K562 (cell line): ENCODE results near the gene ZNF740. TPM values are rescaled to one million over a fixed set of nuclear protein-coding genes. Genes with fewer than 3 reads are reported as not detected.

Source experiments
- ATAC-seq: fragments of 200-7000 bp; cut with Tn5 transposase; 3 replicates; pipeline ENCODE4 v1.9.1; 2020; ENCODE audit warnings: moderate library complexity
- BruUV-seq: library from RNA; stranded (reverse); fragments of 400-500 nt; replicated peaks from 2 replicates; lab custom pipeline; 2021; lab: Mats Ljungman, UMichigan
- CTCF ChIA-PET: fragments of 300-600 bp; formaldehyde crosslinking; extraction: SDS; loops from one replicate; lab custom pipeline; 2021; ENCODE audit warnings: low intra/inter-chr PET ratio; lab: Yijun Ruan, JAX
- POLR2A ChIA-PET: fragments of 300-600, 350-650 bp; sonication (Branson Sonifier 250); formaldehyde crosslinking; extraction: SDS; loops from one replicate; lab custom pipeline; 2021; ENCODE audit warnings: antibody characterized with exemption, inconsistent platforms; lab: Yijun Ruan, JAX
- DNase-seq, 4 experiments: peaks; one replicate each; pipeline versions ENCODE4 v3.0.0 to v3.0.0-alpha.2; 2011 to 2018; ENCODE audit warnings: low spot score in 3 of 4, mixed read lengths in 3 of 4; ENCODE audit errors: extremely low read depth in 1 of 4
- FAIRE-seq: peaks from 2 replicates; lab custom pipeline; 2011; peaks lifted over from hg19 to GRCh38; lab: Jason Lieb, UNC
- H2AFZ ChIP-seq: 2 replicates; pipeline ENCODE4 v1.6.0; 2011; ENCODE audit warnings: low read depth, low read length, control low read depth, inconsistent platforms
- H3K27ac ChIP-seq: fragments of 200-600 bp; 3 replicates; pipeline ENCODE4 v1.8.0; 2011; ENCODE audit warnings: low read depth, mild to moderate bottlenecking, control low read depth, inconsistent platforms, low read length, moderate library complexity, mixed read lengths; ENCODE audit errors: extremely low read depth
- H3K27me3 ChIP-seq, 2 experiments: fragments of 300-600 bp in 1 of 2; 2 replicates in 1 of 2; 3 replicates in 1 of 2; pipeline versions ENCODE4 v1.6.0 to v1.8.0; 2011; ENCODE audit warnings: inconsistent platforms in 2 of 2, low read length in 2 of 2, mild to moderate bottlenecking in 1 of 2, mixed read lengths in 1 of 2, moderate library complexity in 1 of 2; ENCODE audit not compliant: control insufficient read depth in 2 of 2, insufficient read depth in 2 of 2
- H3K36me3 ChIP-seq: fragments of 300-600 bp; 3 replicates; pipeline ENCODE4 v1.8.0; 2011; ENCODE audit warnings: mild to moderate bottlenecking, low read length, inconsistent platforms; ENCODE audit not compliant: control insufficient read depth, insufficient read depth
- H3K4me1 ChIP-seq, 2 experiments: fragments of 200-600 bp in 1 of 2; replicated peaks in 1 of 2; 2 replicates in 1 of 2; 3 replicates in 1 of 2; pipeline versions ENCODE4 v1.5.1 to v1.8.0; 2011; ENCODE audit warnings: inconsistent platforms in 2 of 2, low read length in 2 of 2, mild to moderate bottlenecking in 1 of 2, mixed read lengths in 1 of 2, moderate library complexity in 1 of 2; ENCODE audit not compliant: control insufficient read depth in 2 of 2, insufficient read depth in 2 of 2
- H3K4me2 ChIP-seq: 2 replicates; pipeline ENCODE4 v1.6.1; 2011; ENCODE audit warnings: low read length, control low read depth, inconsistent platforms, mixed read lengths; ENCODE audit not compliant: insufficient read depth
- H3K4me3 ChIP-seq: fragments of 200-600 bp; sonication (generic), shearing (Covaris generic); 2 replicates; pipeline ENCODE4 v1.5.1; 2016; ENCODE audit warnings: control low read depth, inconsistent platforms
- H3K79me2 ChIP-seq: fragments of 200-600 bp; 3 replicates; pipeline ENCODE4 v1.8.0; 2011; ENCODE audit warnings: low read length, inconsistent platforms; ENCODE audit not compliant: control insufficient read depth, insufficient read depth
- H3K9ac ChIP-seq, 2 experiments: 2 replicates each; pipeline versions ENCODE4 v1.6.0 to v1.6.1; 2011; ENCODE audit warnings: low read depth in 2 of 2, low read length in 2 of 2, control low read depth in 1 of 2, inconsistent platforms in 1 of 2, mild to moderate bottlenecking in 1 of 2, mixed read lengths in 1 of 2; ENCODE audit not compliant: insufficient read depth in 1 of 2
- H3K9me1 ChIP-seq: one replicate; pipeline ENCODE4 v1.6.0; 2011; ENCODE audit warnings: inconsistent platforms, mild to moderate bottlenecking, low read length, moderate library complexity; ENCODE audit not compliant: control insufficient read depth, insufficient read depth
- H3K9me3 ChIP-seq: replicated peaks from 2 replicates; pipeline ENCODE4 v1.5.1; 2011; ENCODE audit warnings: low read depth, low read length, inconsistent platforms; ENCODE audit not compliant: control insufficient read depth, insufficient read depth
- H4K20me1 ChIP-seq: replicated peaks from 2 replicates; pipeline ENCODE4 v1.6.1; 2011; ENCODE audit warnings: low read length, inconsistent platforms, mixed read lengths; ENCODE audit not compliant: control insufficient read depth, insufficient read depth
- CEBPG ChIP-seq, 3 experiments: fragments of 200-800 bp in 1 of 3; sonication (Bioruptor generic) in 1 of 3; sonication (generic) in 1 of 3; formaldehyde crosslinking in 1 of 3; IDR thresholded peaks in 2 of 3; conservative IDR thresholded peaks in 1 of 3; 2 replicates each; pipeline versions ENCODE4 v1.6.1 to v1.8.0; 2016 to 2022; ENCODE audit warnings: missing compliant biosample characterization in 2 of 3, missing genetic modification characterization in 2 of 3, mild to moderate bottlenecking in 1 of 3, missing genetic modification reagents in 1 of 3
- POLR2H ChIP-seq: IDR thresholded peaks from 2 replicates; pipeline ENCODE4 v1.6.1; 2016; ENCODE audit warnings: missing genetic modification characterization, low read depth, mild to moderate bottlenecking, control low read depth, missing compliant biosample characterization, moderate library complexity
- SPI1 ChIP-seq: IDR thresholded peaks from 2 replicates; pipeline ENCODE4 v1.6.1; 2011; ENCODE audit warnings: low read depth, low read length, control low read depth, borderline replicate concordance
- ZFP30 ChIP-seq: fragments of 250-450 bp; sonication (Bioruptor Pico); IDR thresholded peaks from 2 replicates; pipeline ENCODE4 v1.8.0; 2022; ENCODE audit warnings: moderate library complexity, mild to moderate bottlenecking, inconsistent platforms, borderline replicate concordance
- WGBS: fragments of 100-300 bp; shearing (Covaris generic); methylation state at CpG from one replicate; pipeline ENCODE4 v1.1.6; 2016; ENCODE audit warnings: low coverage, mixed read lengths; ENCODE audit not compliant: insufficient coverage; ENCODE audit errors: missing lambda C conversion rate; 5-methylcytosine and 5-hydroxymethylcytosine counted together
- in situ Hi-C: fragments of 300-500 bp; cut with MboI; formaldehyde crosslinking; loops from 4 replicates; pipeline ENCODE4 v1.15.0; 2018; ENCODE audit warnings: inconsistent platforms, mixed read lengths
- intact Hi-C: fragments of 100-400 bp; cut with micrococcal nuclease; formaldehyde crosslinking; loops from 2 replicates; pipeline ENCODE4 v1.14.2; 2022
- polyA plus RNA-seq, 8 experiments: library from polyadenylated mRNA; depleted of rRNA in 4 of 8; stranded (reverse) in 5 of 8; unstranded in 3 of 8; fragments of >200 nt; fragmentation: Nextera tagmentation in 2 of 8; fragmentation: Illumina TruSeq in 1 of 8; extraction: Ambion mirVana in 2 of 8; extraction: Trizol in 1 of 8; gene quantifications; 2 replicates each; pipeline versions ENCODE4 v1.2.1 to v1.2.3, GENCODE V29; 2011 to 2014; ENCODE audit warnings: inconsistent platforms in 1 of 8, missing spikeins in 1 of 8
- total RNA-seq, 7 experiments: library from RNA; depleted of rRNA in 6 of 7; stranded (reverse); fragments of >200 nt in 6 of 7; fragmentation: Illumina TruSeq in 2 of 7; extraction: Trizol in 2 of 7; gene quantifications; 2 replicates each; pipeline versions ENCODE4 v1.2.1 to v1.2.3, GENCODE V29; 2011 to 2021; ENCODE audit warnings: low replicate concordance in 1 of 7

The ZNF740 gene
- total and polyA plus RNA-seq, 9 of the 15 experiments (the other 6 are each of a cell fraction or from before 2014, with no cell fraction given): 0.57 to 46.4 (median 18.6) TPM

GRCh38 chr12:53204351-53204750 lies 23.8 kb downstream of the ZNF740 start:
- CTCF ChIA-PET: no interaction called here
- no peak overlapping the region for H3K4me2 ChIP-seq

GRCh38 chr12:53205747-53206419 lies 25.4 kb downstream of the ZNF740 start:
- Histone ChIP-seq H3K27ac (no peak overlapping the region), H3K36me3 (peaks cover under 1% of the 10 kb centered on the region; the same call in 2 of the 3 replicates), H3K4me2 (no peak overlapping the region), H3K4me1 (peaks cover 21 to 24% of the 10 kb centered on the region in 2 experiments; a peak in 3 of 5 replicates), H4K20me1 (no peaks in the 10 kb centered on the region), H3K79me2 (no peaks in the 10 kb centered on the region), H3K4me3 (no peak overlapping the region), H3K9me1 (no peaks in the 10 kb centered on the region), H3K27me3 (no peaks in the 10 kb centered on the region), H2AFZ (peak overlapping the region; percentile 33; the same call in 1 of the 2 replicates), H3K9me3 (no peaks in the 10 kb centered on the region), H3K9ac (no peak overlapping the region)
- peak; percentile 33; the same call in 2 of the 3 replicates for ATAC-seq
- POLR2A ChIA-PET: interaction anchor here (0.8 to 1.3 kb wide), 3 partner anchors 11 to 16 kb away, joined by 3 to 4 read pairs (median 3); no protein-coding TSS in a partner anchor
- 25% methylated on average over 7 of the region's 7 CpGs for WGBS
- intact Hi-C loops: no loop called here
- CTCF ChIA-PET: interaction anchor here (0.5 kb wide), 1 partner anchor 32 kb away, joined by 4 read pairs; no protein-coding TSS in a partner anchor
- BruUV-seq: no TSS peak
- peak; percentile 7; the same call in 1 of the 2 replicates for TF ChIP-seq CEBPG (CRISPR knock-in tag; IDR thresholded peaks at IDR 0.05)
- no peak for TF ChIP-seq CEBPG (tag; conservative IDR thresholded peaks at IDR 0.05 in 1 of 2, IDR thresholded peaks at IDR 0.05 in 1 of 2)
- TF ChIP-seq POLR2H (tag): no peak
- DNase-seq: peak in 2 of 4 experiments; percentile 32 to 44
- in situ Hi-C loops: loop anchor here (10.0 kb wide), 1 partner anchor 141 kb away; no protein-coding TSS in a partner anchor
- no peak for FAIRE-seq

More at GRCh38 chr12:53204351-53204750, 23.8 kb downstream of the ZNF740 start:
- no peak overlapping the region for H3K4me3 ChIP-seq
- intact Hi-C loops: no loop called here
- no TSS peak for BruUV-seq
- H3K27ac ChIP-seq: no peak overlapping the region
- no peaks in the 10 kb centered on the region for H4K20me1 ChIP-seq
- no peak for DNase-seq
- no peak overlapping the region for H3K9ac ChIP-seq
- ATAC-seq: no peak
- WGBS: 100% methylated on average over 1 of the region's 1 CpG
- H2AFZ ChIP-seq: no peak overlapping the region
- in situ Hi-C loops: loop anchor here (10.0 kb wide), 1 partner anchor 140 kb away; no protein-coding TSS in a partner anchor
- no peaks in the 10 kb centered on the region for H3K9me3 ChIP-seq
- TF ChIP-seq ZFP30 (CRISPR knock-in tag) (no peak), SPI1 (peak; percentile 15; the same call in 1 of the 2 replicates)
- FAIRE-seq: no peak
- no peaks in the 10 kb centered on the region for H3K36me3 ChIP-seq
- peaks cover 31 to 34% of the 10 kb centered on the region in 2 experiments; a peak in 4 of 5 replicates for H3K4me1 ChIP-seq
- no peaks in the 10 kb centered on the region for H3K27me3 ChIP-seq
- H3K9me1 ChIP-seq: no peaks in the 10 kb centered on the region
- H3K79me2 ChIP-seq: no peaks in the 10 kb centered on the region
- POLR2A ChIA-PET: interaction anchor here (1.0 kb wide), 1 partner anchor 66 kb away, joined by 4 read pairs; no protein-coding TSS in a partner anchor
